ENCODE data around the gene TNFRSF13B. TPM values are rescaled to one million over a fixed set of nuclear protein-coding genes. Genes with fewer than 3 reads are reported as not detected.

TNFRSF13B gene
- total and polyA plus RNA-seq, 3 experiments from 2014 or later = not detected

DNA sequence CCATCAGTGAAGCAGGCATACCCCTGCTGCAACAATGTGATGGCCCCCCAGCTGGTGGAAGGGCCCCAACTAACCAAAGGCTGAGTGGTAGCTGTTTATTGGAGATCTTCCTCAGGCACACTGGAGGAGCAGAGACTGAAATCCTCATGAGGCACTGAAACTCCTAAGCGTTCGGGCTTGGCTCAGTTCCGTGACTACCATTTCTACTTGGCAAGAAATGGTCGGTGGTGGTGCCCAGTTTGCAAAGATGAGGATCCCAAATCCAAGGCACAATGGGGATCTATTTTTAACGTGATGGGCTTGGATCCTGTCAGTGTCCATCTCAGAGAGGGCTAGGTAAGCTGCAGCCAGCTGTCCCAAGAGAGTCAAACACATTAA lies 82.8 kb downstream of the TNFRSF13B start:
- no peaks in the 10 kb centered on the region for H3K36me3 Mint-ChIP-seq
- peaks cover 0 to 2% of the 10 kb centered on the region in 2 donors for H3K27me3 Mint-ChIP-seq
- DNase-seq = no peak
- H3K9me3 Mint-ChIP-seq = no peaks in the 10 kb centered on the region
- H3K4me1 Mint-ChIP-seq = no peaks in the 10 kb centered on the region
- Histone ChIP-seq H3K4me3 (ENCODE audit: low read length) (no peak overlapping the region), H3K27ac (ENCODE audit: low read depth, low read length) (no peak overlapping the region), H3K9me3 (ENCODE audit: low read length) (no peaks in the 10 kb centered on the region), H3K4me1 (ENCODE audit: insufficient read depth, low read length) (no peaks in the 10 kb centered on the region), H3K27me3 (ENCODE audit: insufficient read depth, low read length, poor library complexity, severe bottlenecking) (no peaks in the 10 kb centered on the region), H3K36me3 (ENCODE audit: insufficient read depth, low read length) (no peaks in the 10 kb centered on the region)
- H3K27ac Mint-ChIP-seq = no peak overlapping the region
- CTCF ChIA-PET = no interaction called here
- POLR2A ChIA-PET = no interaction called here
- H3K4me3 Mint-ChIP-seq = no peak overlapping the region

Other genes with a start within 250 kb of the TNFRSF13B start
- gene MPRIP, start 70.3 kb upstream of the TNFRSF13B start, total RNA-seq = 100 to 1,000 TPM; 174 to 184 TPM
- gene MPRIP, start 70.3 kb upstream of the TNFRSF13B start, polyA plus RNA-seq = 40.3 TPM
- gene PLD6, start 234.2 kb upstream of the TNFRSF13B start, total RNA-seq = 10 to 100 TPM; 26.5 to 28.4 TPM
- 6.9 TPM for gene PLD6, start 234.2 kb upstream of the TNFRSF13B start, polyA plus RNA-seq

Data from CD8-positive, alpha-beta memory T cell (primary cell).